HG03520 (cell line): ENCODE results near the gene C4orf50.

Source experiments
- ATAC-seq: cut with Tn5 transposase; IDR thresholded peaks from one replicate; pipeline ENCODE4 v1.9.1; 2021; ENCODE audit warnings: mild to moderate bottlenecking, moderate library complexity; ENCODE audit not compliant: unreplicated experiment

C4orf50 gene

GRCh38 chr4:6044276-6044675 lies 26.0 kb upstream of the C4orf50 start:
- ATAC-seq = no peak

- ATAC-seq = no peak
Measured at GRCh38 chr4:6043843-6044242, 25.6 kb upstream of the C4orf50 start.

GRCh38 chr4:6043188-6043587 lies 25.0 kb upstream of the C4orf50 start:
- no peak for ATAC-seq

GRCh38 chr4:6042293-6043063 lies 24.2 kb upstream of the C4orf50 start:
- no peak for ATAC-seq

- no peak for ATAC-seq
Measured at GRCh38 chr4:6041800-6042199, 23.6 kb upstream of the C4orf50 start.

GRCh38 chr4:6038711-6039110 lies 20.5 kb upstream of the C4orf50 start:
- ATAC-seq = no peak

GRCh38 chr4:6035786-6036185 lies 17.6 kb upstream of the C4orf50 start:
- ATAC-seq = no peak

- ATAC-seq = no peak
Measured at GRCh38 chr4:6033381-6033780, 15.2 kb upstream of the C4orf50 start.

- no peak for ATAC-seq
Measured at GRCh38 chr4:6032249-6033244, 14.3 kb upstream of the C4orf50 start.

GRCh38 chr4:6031846-6032245 lies 13.6 kb upstream of the C4orf50 start:
- ATAC-seq = no peak

- ATAC-seq = no peak
Measured at GRCh38 chr4:6030679-6031078, 12.4 kb upstream of the C4orf50 start.

- ATAC-seq = no peak
Measured at GRCh38 chr4:6029254-6029653, 11.0 kb upstream of the C4orf50 start.

GRCh38 chr4:6028168-6028567 lies 9.9 kb upstream of the C4orf50 start:
- no peak for ATAC-seq

- no peak for ATAC-seq
Measured at GRCh38 chr4:6027392-6027791, 9.2 kb upstream of the C4orf50 start.

GRCh38 chr4:6024313-6024960 lies 6.2 kb upstream of the C4orf50 start:
- no peak for ATAC-seq

GRCh38 chr4:6023731-6024130 lies 5.5 kb upstream of the C4orf50 start:
- ATAC-seq = no peak

- ATAC-seq = no peak
Measured at GRCh38 chr4:6022607-6023288, 4.5 kb upstream of the C4orf50 start.

GRCh38 chr4:6021831-6022606 lies 3.8 kb upstream of the C4orf50 start:
- no peak for ATAC-seq

- ATAC-seq = no peak
Measured at GRCh38 chr4:6020613-6021012, 2.4 kb upstream of the C4orf50 start.
